SU-DHL-6 (cell line): ENCODE results near the gene WWC1.

Experiments used
- H2AFZ ChIP-seq: fragments of 200-600 bp; sonication (generic); 2 replicates; pipeline ENCODE4 v1.6.1; 2014; ENCODE audit warnings: low read depth, mild to moderate bottlenecking, moderate library complexity, mixed read lengths, antibody characterized with exemption, low read length; ENCODE audit not compliant: severe bottlenecking
- H3F3A ChIP-seq: fragments of 200-600 bp; shearing (Covaris generic); 2 replicates; pipeline ENCODE4 v1.6.0; 2016; ENCODE audit warnings: antibody characterized with exemption, mild to moderate bottlenecking; ENCODE audit not compliant: insufficient read depth
- H3K27ac ChIP-seq: fragments of 200-600 bp; sonication (generic); 2 replicates; pipeline ENCODE4 v1.5.1; 2016; ENCODE audit warnings: low read depth, mild to moderate bottlenecking, low read length, moderate library complexity, mixed read lengths
- H3K27me3 ChIP-seq: fragments of 200-600 bp; sonication (generic), shearing (Covaris generic); 2 replicates; pipeline ENCODE4 v1.6.0; 2014; ENCODE audit warnings: mild to moderate bottlenecking, low read length
- H3K36me3 ChIP-seq: fragments of 200-600 bp; sonication (generic); 2 replicates; pipeline ENCODE4 v1.6.1; 2014; ENCODE audit warnings: mild to moderate bottlenecking, low read length, mixed read lengths
- H3K4me2 ChIP-seq: fragments of 300-600, 200-600 bp; shearing (Covaris generic), sonication (generic); 2 replicates; pipeline ENCODE4 v1.6.0; 2014; ENCODE audit warnings: low read length, low read depth, mild to moderate bottlenecking; ENCODE audit not compliant: poor library complexity, severe bottlenecking
- H3K4me3 ChIP-seq: fragments of 200-600 bp; sonication (generic); 2 replicates; pipeline ENCODE4 v1.5.1; 2014; ENCODE audit warnings: antibody characterized with exemption, low read length, mild to moderate bottlenecking, mixed read lengths; ENCODE audit not compliant: insufficient read depth, poor library complexity, severe bottlenecking
- H3K79me2 ChIP-seq: fragments of 200-600 bp; sonication (generic); 2 replicates; pipeline ENCODE4 v1.6.1; 2014; ENCODE audit warnings: mild to moderate bottlenecking, low read length, moderate library complexity; ENCODE audit not compliant: insufficient read depth
- H3K9ac ChIP-seq: fragments of 200-600 bp; sonication (generic); 2 replicates; pipeline ENCODE4 v1.7.0; 2014; ENCODE audit warnings: mild to moderate bottlenecking, low read length
- H3K9me2 ChIP-seq: fragments of 200-600 bp; sonication (generic); replicated peaks from 2 replicates; pipeline ENCODE4 v1.6.1; 2014; ENCODE audit warnings: low read length; ENCODE audit not compliant: insufficient read depth
- H3K9me3 ChIP-seq: fragments of 200-600 bp; sonication (generic); 2 replicates; pipeline ENCODE4 v1.6.1; 2014; ENCODE audit warnings: low read length, mixed read lengths; ENCODE audit not compliant: insufficient read depth
- H4K20me1 ChIP-seq: fragments of 200-600 bp; sonication (generic); 2 replicates; pipeline ENCODE4 v1.6.1; 2014; ENCODE audit warnings: low read depth, mild to moderate bottlenecking, antibody characterized with exemption, low read length, moderate library complexity, mixed read lengths
- CTCF ChIP-seq: fragments of 200-600 bp; sonication (generic); IDR thresholded peaks from one replicate; pipeline ENCODE4 v1.5.1; 2017; ENCODE audit warnings: antibody characterized with exemption, mild to moderate bottlenecking, low read length, moderate library complexity; ENCODE audit not compliant: insufficient read depth, poor library complexity, severe bottlenecking
- EZH2phosphoT487 ChIP-seq: fragments of 200-600 bp; sonication (generic), shearing (Covaris generic); conservative IDR thresholded peaks from 2 replicates; pipeline ENCODE4 v1.6.1; 2018; ENCODE audit warnings: mild to moderate bottlenecking, antibody characterized with exemption, low read length, moderate library complexity, mixed read lengths

The WWC1 gene

GRCh38 chr5:168291342-168291963 lies at the start of gene WWC1:
Gene WWC1 (plus strand): TSS chr5:168291645. CDS start chr5:168292153, 508 bp downstream.
- Histone ChIP-seq H3K4me2 (peak within 1 kb of the TSS; percentile 62), H3K9ac (peak within 1 kb of the TSS; percentile 60), H3K9me2 (no peaks in the 10 kb centered on the region), H3K4me3 (peak within 1 kb of the TSS; percentile 58), H3K79me2 (no peaks in the 10 kb centered on the region), H3K27me3 (no peaks in the 10 kb centered on the region), H3K27ac (no peak within 1 kb of the TSS), H3K9me3 (no peaks in the 10 kb centered on the region), H4K20me1 (no peaks in the 10 kb centered on the region), H2AFZ (peak within 1 kb of the TSS; percentile 77), H3K36me3 (no peaks in the 10 kb centered on the region), H3F3A (peaks cover 6% of the 10 kb centered on the region)
- TF ChIP-seq EZH2phosphoT487, result no peak
- no peak for TF ChIP-seq CTCF

GRCh38 chr5:168244838-168245559 lies 46.4 kb upstream of the WWC1 start:
- TF ChIP-seq EZH2phosphoT487 (no peak), CTCF (no peak)
- no peaks in the 10 kb centered on the region for H3K9me2 ChIP-seq
- H3K27ac ChIP-seq, result no peak overlapping the region
- no peaks in the 10 kb centered on the region for H4K20me1 ChIP-seq
- no peaks in the 10 kb centered on the region for H3K9me3 ChIP-seq
- H3K79me2 ChIP-seq, result no peaks in the 10 kb centered on the region
- no peaks in the 10 kb centered on the region for H3F3A ChIP-seq
- H3K9ac ChIP-seq, result no peak overlapping the region
- H2AFZ ChIP-seq, result no peak overlapping the region
- H3K36me3 ChIP-seq, result no peaks in the 10 kb centered on the region
- no peaks in the 10 kb centered on the region for H3K27me3 ChIP-seq
- H3K4me3 ChIP-seq, result no peak overlapping the region
- H3K4me2 ChIP-seq, result no peak overlapping the region

DNA sequence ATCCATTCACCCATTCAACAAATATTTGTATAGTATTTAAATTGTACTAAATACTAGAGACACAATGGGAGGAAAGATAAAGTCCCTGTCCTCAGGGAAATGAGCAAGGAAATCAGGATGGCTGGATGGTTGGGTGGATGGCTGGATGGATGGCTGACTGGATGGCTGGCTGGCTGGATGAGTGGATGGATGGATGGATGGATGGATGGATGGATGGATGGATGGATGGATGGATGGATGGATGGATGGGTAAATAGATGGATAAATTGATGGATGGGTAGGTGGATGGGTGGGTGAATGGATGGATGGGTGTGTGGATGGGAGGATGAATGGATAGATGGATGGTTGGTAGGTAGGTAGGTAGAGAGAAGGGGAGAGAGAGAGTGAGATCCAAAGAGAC lies 41.5 kb upstream of the WWC1 start:
- TF ChIP-seq CTCF, result no peak
- TF ChIP-seq EZH2phosphoT487, result no peak
- Histone ChIP-seq H3K4me2 (no peak overlapping the region), H3K79me2 (no peaks in the 10 kb centered on the region), H3K9me2 (no peaks in the 10 kb centered on the region), H3F3A (no peaks in the 10 kb centered on the region), H3K36me3 (no peaks in the 10 kb centered on the region), H3K27ac (no peak overlapping the region), H3K27me3 (no peaks in the 10 kb centered on the region), H3K4me3 (no peak overlapping the region), H2AFZ (no peak overlapping the region), H4K20me1 (no peaks in the 10 kb centered on the region), H3K9me3 (no peaks in the 10 kb centered on the region), H3K9ac (no peak overlapping the region)
